GM21515 (cell line): ENCODE results near the gene TBX19.

Experiments
- ATAC-seq: cut with Tn5 transposase; IDR thresholded peaks from one replicate; pipeline ENCODE4 v1.9.1; 2021; ENCODE audit not compliant: unreplicated experiment

The TBX19 gene

GRCh38 chr1:168279253-168279652, 1.4 kb upstream of the TBX19 start:
- no peak for ATAC-seq

- no peak for ATAC-seq
These were observed 1.1 kb downstream of the TBX19 start for GRCh38 chr1:168281603-168282325.

- ATAC-seq = no peak
These were observed 4.8 kb downstream of the TBX19 start for GRCh38 chr1:168285521-168285790.

DNA sequence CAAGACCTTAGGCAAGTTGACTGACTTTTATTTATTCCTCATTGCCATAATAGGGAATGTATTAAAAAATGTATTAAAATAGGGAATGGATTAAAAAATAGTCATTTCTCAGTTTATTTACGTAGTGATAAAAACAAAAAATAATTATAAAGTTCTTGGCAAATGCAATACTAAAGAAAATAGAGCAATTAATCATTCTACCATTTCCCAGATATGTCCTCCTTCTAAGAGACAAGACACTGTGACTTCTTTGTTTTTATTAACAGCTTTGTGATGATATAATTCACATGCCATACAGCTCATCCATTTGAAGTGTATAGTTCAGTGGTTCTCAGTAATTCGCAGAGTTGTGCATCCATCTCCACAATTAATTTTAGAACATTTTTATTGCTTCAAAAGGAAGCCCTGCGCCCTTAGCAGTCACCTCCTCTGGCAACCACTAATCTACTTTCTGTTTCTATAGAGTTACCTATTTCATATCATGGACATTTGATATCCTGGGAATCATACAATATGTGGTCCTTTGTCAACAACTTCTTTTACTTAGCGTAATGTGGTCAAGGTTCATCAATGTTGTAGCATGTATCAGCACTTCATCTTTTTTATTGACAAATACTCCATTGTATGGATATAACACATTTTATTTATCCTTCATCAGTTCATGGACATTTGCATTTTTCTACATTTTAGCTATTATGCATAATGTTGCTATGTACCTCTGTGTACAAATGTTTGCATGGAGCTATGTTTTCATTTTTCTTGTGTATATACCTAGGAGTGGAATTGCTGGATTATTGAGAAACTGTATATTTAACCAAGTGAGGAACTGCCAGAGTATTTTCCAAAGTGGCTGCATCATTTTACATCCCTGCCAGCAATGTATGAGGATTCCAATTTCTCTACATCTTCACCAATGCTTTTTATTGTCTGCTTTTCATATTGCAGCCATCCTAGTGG, 5.6 kb downstream of the TBX19 start:
- ATAC-seq = no peak

GRCh38 chr1:168287237-168287664, 6.6 kb downstream of the TBX19 start:
- ATAC-seq = no peak

DNA sequence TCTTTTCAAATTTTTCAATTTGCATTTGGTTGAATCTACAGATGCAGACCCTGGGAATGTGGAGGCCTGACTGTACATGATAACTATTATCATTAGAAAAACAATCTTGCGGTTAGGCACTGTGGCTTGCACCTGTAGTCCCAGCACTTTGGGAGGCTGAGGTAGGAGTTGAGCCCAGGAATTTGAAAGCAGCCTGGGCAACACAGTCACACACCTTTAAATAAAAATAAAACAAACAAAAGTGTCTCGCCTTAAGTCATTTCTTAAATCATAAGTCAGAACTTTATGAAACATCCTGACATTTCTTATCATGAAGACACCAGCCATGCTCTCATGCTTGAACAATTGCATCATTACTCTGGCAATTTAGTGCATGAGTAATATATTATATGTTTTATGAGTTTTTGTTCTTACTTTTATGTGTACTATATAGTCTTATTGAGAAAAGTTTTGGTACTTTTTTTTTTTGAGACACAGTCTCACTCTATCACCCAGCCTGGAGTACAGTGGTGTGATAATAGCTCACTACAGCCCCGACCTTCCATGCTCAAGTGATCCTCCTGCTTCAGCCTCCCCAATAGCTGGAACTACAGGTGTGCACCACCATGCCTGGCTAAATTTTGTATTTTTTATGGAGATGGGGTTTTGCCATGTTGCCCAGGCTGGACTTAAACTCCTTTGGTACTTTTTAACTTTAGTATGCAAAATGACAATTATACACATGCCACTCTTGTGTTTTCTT, 7.8 kb downstream of the TBX19 start:
- no peak for ATAC-seq

GRCh38 chr1:168291222-168291837, 10.7 kb downstream of the TBX19 start:
- no peak for ATAC-seq

GRCh38 chr1:168293356-168293755, 12.7 kb downstream of the TBX19 start:
- ATAC-seq = no peak

GRCh38 chr1:168295411-168296114, 14.9 kb downstream of the TBX19 start:
- ATAC-seq = no peak

DNA sequence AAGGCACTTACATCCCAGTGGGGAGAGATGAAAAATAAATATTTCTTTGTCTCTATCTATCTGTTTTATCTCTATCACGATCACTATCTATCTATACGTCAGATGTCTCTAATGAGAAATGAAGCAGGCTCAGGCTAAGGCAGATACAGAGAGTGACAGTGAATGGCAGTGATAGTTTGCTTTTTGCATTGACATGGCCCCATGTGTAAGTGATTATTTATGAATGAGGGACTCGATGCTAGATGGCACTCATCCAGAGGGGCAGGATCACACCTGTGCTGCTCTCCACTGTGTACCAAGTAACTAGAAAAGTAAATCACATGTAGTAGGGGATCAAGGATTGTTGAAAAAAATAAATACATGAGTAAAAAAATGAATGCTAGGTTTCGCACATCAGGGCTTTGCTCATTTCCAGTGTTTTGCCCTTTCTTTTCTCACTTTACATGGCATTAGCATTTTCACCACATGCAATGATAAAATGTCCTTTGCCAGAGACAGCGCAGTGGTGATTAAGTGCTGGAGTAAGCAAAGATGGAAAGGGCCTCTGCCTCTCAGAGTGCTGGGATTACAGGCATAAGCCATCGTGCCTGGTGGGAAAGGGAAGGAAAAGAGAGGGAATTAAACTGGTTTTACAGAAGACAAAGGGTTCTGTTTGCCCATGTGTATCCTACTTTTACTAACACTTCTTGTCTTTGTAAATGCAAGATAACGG, 16.5 kb downstream of the TBX19 start:
- ATAC-seq = no peak

DNA sequence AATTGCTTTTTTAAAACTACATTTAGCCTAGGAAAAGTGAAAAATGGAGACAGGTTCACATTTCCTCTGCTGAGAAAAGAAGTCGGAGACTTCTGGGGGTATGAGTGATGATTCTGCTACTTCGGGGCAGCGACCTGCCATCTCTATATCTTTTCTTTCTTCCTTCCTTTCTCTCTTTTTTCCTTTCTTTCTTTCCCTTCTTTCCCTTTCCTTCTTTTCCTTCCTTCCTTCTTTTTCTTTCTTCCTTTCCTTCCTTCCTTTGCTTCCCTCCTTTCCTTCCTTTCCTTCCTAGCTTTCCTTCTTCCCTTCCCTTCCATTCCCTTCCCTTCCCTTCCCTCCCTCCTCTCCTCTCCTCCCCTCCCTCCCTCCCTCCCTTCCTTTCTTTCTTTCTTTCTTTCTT, 17.8 kb downstream of the TBX19 start:
- no peak for ATAC-seq

- ATAC-seq = no peak
These were observed 19.9 kb downstream of the TBX19 start for GRCh38 chr1:168300626-168301025.

GRCh38 chr1:168301664-168302320, 21.1 kb downstream of the TBX19 start:
- no peak for ATAC-seq

GRCh38 chr1:168303716-168304540, 23.3 kb downstream of the TBX19 start:
- ATAC-seq = no peak

DNA sequence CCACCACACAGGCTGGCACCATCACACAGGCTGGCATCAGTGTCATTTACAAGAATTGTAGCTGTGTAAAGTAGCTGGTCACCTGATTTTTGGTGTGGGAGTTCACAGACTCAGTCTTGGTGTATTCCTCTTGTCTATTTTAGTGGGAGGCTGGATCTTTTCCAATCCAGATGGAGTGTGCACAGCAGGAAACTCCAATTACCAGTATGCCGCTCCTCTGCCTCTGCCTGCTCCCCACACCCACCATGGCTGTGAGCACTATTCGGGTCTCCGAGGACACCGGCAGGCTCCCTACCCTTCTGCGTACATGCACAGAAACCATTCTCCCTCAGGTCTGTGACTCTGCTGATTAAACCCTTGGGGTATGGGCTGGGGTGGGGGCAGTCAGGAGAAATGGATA, 24.2 kb downstream of the TBX19 start:
- ATAC-seq = no peak

DNA sequence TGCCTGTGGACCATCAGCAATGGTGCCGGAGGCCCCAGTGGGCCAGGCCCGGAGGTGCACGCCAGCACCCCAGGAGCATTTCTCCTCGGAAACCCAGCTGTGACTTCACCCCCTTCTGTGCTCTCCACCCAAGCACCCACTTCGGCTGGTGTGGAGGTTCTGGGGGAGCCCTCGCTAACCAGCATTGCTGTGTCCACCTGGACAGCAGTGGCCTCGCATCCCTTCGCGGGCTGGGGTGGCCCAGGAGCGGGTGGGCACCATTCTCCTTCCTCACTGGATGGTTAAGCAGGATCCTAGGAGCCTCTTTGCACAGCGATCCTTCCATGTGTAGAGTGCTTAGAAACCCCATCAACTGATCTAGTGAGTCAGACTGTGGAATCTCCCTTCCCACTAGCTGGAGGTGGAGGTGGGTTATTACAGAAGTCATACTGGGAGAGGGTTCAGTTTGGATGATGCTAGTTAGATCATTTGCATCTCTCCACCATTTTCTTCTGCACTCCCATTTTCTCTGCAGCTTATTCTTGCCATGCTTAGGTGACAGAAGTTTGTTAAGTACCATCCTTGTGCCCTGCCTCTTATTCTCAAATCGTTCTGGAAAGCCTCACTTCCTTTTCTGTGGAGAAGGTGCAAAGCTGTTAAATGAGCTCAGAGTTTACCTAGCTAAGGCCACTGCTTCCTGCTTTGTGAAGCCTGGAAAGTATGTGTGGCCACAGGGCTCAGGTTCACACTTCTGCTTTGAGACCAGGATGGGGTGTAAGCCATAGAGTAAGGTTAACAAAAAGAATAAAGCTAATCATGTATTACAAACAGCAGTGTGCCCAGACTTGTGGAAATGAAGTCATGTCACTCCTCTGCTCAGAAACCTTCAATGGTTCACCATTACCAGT, 32.3 kb downstream of the TBX19 start:
- no peak for ATAC-seq

DNA sequence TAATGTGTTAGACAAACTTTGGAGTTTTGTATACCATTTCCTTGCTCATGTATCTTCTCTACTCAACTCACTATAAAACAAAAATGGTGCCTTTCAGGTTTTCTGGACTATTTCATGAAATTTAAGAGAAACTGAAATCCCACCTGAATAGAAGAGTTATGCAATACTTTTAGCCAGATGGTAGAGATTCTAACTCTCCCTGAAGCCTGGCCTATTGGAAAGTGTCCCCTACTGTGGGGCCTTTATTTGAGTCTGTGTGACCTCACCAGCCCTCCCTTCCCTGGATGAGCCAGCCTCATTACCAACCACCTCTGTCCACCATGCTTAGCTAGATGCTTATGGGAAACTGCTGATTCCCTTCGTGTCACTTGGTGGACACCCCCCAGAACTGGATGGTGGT, 35.5 kb downstream of the TBX19 start:
- no peak for ATAC-seq

DNA sequence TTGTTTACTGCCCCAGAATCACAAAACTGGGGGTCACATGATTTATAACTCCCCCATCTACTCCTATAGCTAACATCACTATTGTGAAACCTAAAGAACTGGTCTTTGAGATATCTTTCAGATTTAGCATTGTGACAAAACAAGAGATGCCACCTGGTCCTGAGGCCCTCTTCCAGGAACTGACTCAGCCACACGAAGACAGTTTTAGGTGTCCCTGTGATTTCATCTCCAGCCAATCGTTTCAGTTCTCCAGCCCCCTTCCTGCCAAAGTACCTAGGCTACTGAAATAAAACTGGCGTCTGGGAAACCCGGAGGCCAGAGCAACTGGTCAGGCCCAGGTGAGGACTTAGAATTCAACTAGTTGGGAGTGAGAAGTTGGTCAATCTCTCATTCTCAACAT, 36.6 kb downstream of the TBX19 start:
- ATAC-seq = no peak
